ENCODE measurements around the gene AASDH. TPM values are rescaled to one million over a fixed set of nuclear protein-coding genes. Genes with fewer than 3 reads are reported as not detected.

Gene AASDH
- total RNA-seq, 1 donor from 2014 or later: 17.5 TPM

- DNase-seq: no peak
These were observed 72.2 kb downstream of the AASDH start for GRCh38 chr4:56315041-56315440.

- no peak for DNase-seq
These were observed 72.9 kb downstream of the AASDH start for GRCh38 chr4:56314207-56314915.

GRCh38 chr4:56313132-56313531 lies 74.2 kb downstream of the AASDH start:
- DNase-seq: no peak

GRCh38 chr4:56311299-56311975 lies 75.9 kb downstream of the AASDH start:
- peak; percentile 40 for DNase-seq

GRCh38 chr4:56310401-56311125 lies 76.7 kb downstream of the AASDH start:
- DNase-seq: no peak

- no peak for DNase-seq
These were observed 78.9 kb downstream of the AASDH start for GRCh38 chr4:56308384-56308783.

GRCh38 chr4:56307423-56307822 lies 79.9 kb downstream of the AASDH start:
- no peak for DNase-seq

- no peak for DNase-seq
These were observed 81.9 kb downstream of the AASDH start for GRCh38 chr4:56305390-56305789.

- no peak for DNase-seq
These were observed 83.4 kb downstream of the AASDH start for GRCh38 chr4:56303921-56304320.

- DNase-seq: no peak
These were observed 84.5 kb downstream of the AASDH start for GRCh38 chr4:56302760-56303159.

GRCh38 chr4:56301997-56302496 lies 85.2 kb downstream of the AASDH start:
- no peak for DNase-seq

- DNase-seq: peak; percentile 85
These were observed 85.9 kb downstream of the AASDH start for GRCh38 chr4:56301181-56301996.

- DNase-seq: no peak
These were observed 89.1 kb downstream of the AASDH start for GRCh38 chr4:56298236-56298635.

- no peak for DNase-seq
These were observed 89.5 kb downstream of the AASDH start for GRCh38 chr4:56297776-56298175.

- DNase-seq: no peak
These were observed 90.8 kb downstream of the AASDH start for GRCh38 chr4:56296526-56296925.

GRCh38 chr4:56293121-56293520 lies 94.2 kb downstream of the AASDH start:
- DNase-seq: no peak

- no peak for DNase-seq
These were observed 97.4 kb downstream of the AASDH start for GRCh38 chr4:56289934-56290333.

- no peak for DNase-seq
These were observed 98.6 kb downstream of the AASDH start for GRCh38 chr4:56288663-56289062.
